Liver (tissue), 9 donors: ENCODE results near the gene HOXB9. TPM values are rescaled to one million over a fixed set of nuclear protein-coding genes. Genes with fewer than 3 reads are reported as not detected.

Experiments
- DNase-seq: peaks from one replicate; pipeline ENCODE4 v3.0.0-alpha.2; 2017; ENCODE audit warnings: low spot score
- H3K27ac ChIP-seq, 2 donors: one replicate each; pipeline ENCODE4 v1.7.0; 2013; ENCODE audit warnings: inconsistent platforms in 2 of 2, low read length in 2 of 2, control low read depth in 1 of 2, low read depth in 1 of 2, mild to moderate bottlenecking in 1 of 2
- H3K27me3 ChIP-seq, 4 donors: one replicate each; pipeline versions ENCODE4 v1.6.1 to v1.7.0; 2013; ENCODE audit warnings: low read length in 3 of 4, inconsistent platforms in 1 of 4, mild to moderate bottlenecking in 1 of 4, moderate library complexity in 1 of 4; ENCODE audit not compliant: control insufficient read depth in 4 of 4, insufficient read depth in 4 of 4
- H3K36me3 ChIP-seq, 4 donors: one replicate each; pipeline versions ENCODE4 v1.6.1 to v1.7.0; 2013; ENCODE audit warnings: low read length in 3 of 4, mild to moderate bottlenecking in 3 of 4, low read depth in 1 of 4, moderate library complexity in 1 of 4; ENCODE audit not compliant: control insufficient read depth in 4 of 4, insufficient read depth in 3 of 4
- H3K4me1 ChIP-seq, 4 donors: one replicate each; pipeline versions ENCODE4 v1.6.1 to v1.7.0; 2013; ENCODE audit warnings: low read length in 3 of 4, mild to moderate bottlenecking in 3 of 4, moderate library complexity in 1 of 4; ENCODE audit not compliant: control insufficient read depth in 4 of 4, insufficient read depth in 4 of 4
- H3K4me3 ChIP-seq, 3 donors: one replicate each; pipeline versions ENCODE4 v1.6.1 to v1.7.0; 2013; ENCODE audit warnings: low read length in 3 of 3, control low read depth in 1 of 3, low read depth in 1 of 3, mild to moderate bottlenecking in 1 of 3
- H3K9ac ChIP-seq, 2 donors: one replicate each; pipeline ENCODE4 v1.7.0; 2013; ENCODE audit warnings: low read length in 2 of 2, mild to moderate bottlenecking in 2 of 2, moderate library complexity in 2 of 2, control low read depth in 1 of 2, low read depth in 1 of 2
- H3K9me3 ChIP-seq, 4 donors: one replicate each; pipeline versions ENCODE4 v1.6.1 to v1.7.0; 2013; ENCODE audit warnings: low read length in 3 of 4; ENCODE audit not compliant: control insufficient read depth in 4 of 4
- ATF3 ChIP-seq: IDR thresholded peaks from 2 replicates; pipeline ENCODE4 v1.6.1; 2016; ENCODE audit warnings: antibody characterized with exemption
- EGR1 ChIP-seq, 2 donors: IDR thresholded peaks; 2 replicates each; pipeline ENCODE4 v1.6.1; 2016 to 2018; ENCODE audit warnings: antibody characterized with exemption in 2 of 2, low read depth in 2 of 2
- FOXA2 ChIP-seq: IDR thresholded peaks from 2 replicates; pipeline ENCODE4 v1.6.1; 2016; ENCODE audit warnings: antibody characterized with exemption
- GABPA ChIP-seq, 2 donors: IDR thresholded peaks in 1 of 2; conservative IDR thresholded peaks in 1 of 2; 2 replicates each; pipeline ENCODE4 v1.6.1; 2016; ENCODE audit warnings: antibody characterized with exemption in 2 of 2, mild to moderate bottlenecking in 1 of 2, moderate library complexity in 1 of 2
- HNF4A ChIP-seq, 2 donors: conservative IDR thresholded peaks; 2 replicates each; pipeline ENCODE4 v1.6.1; 2016; ENCODE audit warnings: antibody characterized with exemption in 2 of 2, mild to moderate bottlenecking in 2 of 2
- JUND ChIP-seq, 2 donors: IDR thresholded peaks; 2 replicates each; pipeline ENCODE4 v1.6.1; 2016; ENCODE audit warnings: antibody characterized with exemption in 2 of 2
- RAD21 ChIP-seq, 2 donors: IDR thresholded peaks; 2 replicates each; pipeline ENCODE4 v1.6.1; 2016; ENCODE audit warnings: antibody characterized with exemption in 2 of 2, mild to moderate bottlenecking in 2 of 2
- REST ChIP-seq: IDR thresholded peaks from 2 replicates; pipeline ENCODE4 v1.6.1; 2016; ENCODE audit warnings: antibody characterized with exemption, mild to moderate bottlenecking
- TAF1 ChIP-seq: conservative IDR thresholded peaks from 2 replicates; pipeline ENCODE4 v1.6.1; 2016; ENCODE audit warnings: antibody characterized with exemption, mild to moderate bottlenecking
- YY1 ChIP-seq: IDR thresholded peaks from 2 replicates; pipeline ENCODE4 v1.6.1; 2016; ENCODE audit warnings: antibody characterized with exemption, mild to moderate bottlenecking
- WGBS: extraction: QIAGEN DNeasy Blood & Tissue Kit; methylation state at CpG from one replicate; pipeline ENCODE4 v1.1.7; 2013; 5-methylcytosine and 5-hydroxymethylcytosine counted together
- polyA plus RNA-seq, 2 donors: library from polyadenylated mRNA; stranded (reverse) in 1 of 2; unstranded in 1 of 2; fragments of 200-250 nt in 1 of 2; fragments of >200 nt in 1 of 2; fragmentation: Nextera tagmentation in 1 of 2; extraction: Ambion mirVana in 1 of 2; gene quantifications; one replicate each; pipeline versions ENCODE4 v1.2.1 to v1.2.3, GENCODE V29; 2013 to 2015
- total RNA-seq, 2 donors: library from RNA; depleted of rRNA; stranded (reverse); fragments of >200 nt; gene quantifications; one replicate each; pipeline ENCODE4 v1.2.3, GENCODE V29; 2014
- donor health status: healthy.
- donor health status: healthy.
- donor health status: healthy.
- donor health status: healthy.
- donor health status: healthy.

HOXB9 gene
- total and polyA plus RNA-seq, 4 donors = not detected

GRCh38 chr17:48643697-48644012 lies 17.5 kb upstream of the HOXB9 start:
- H3K4me1 ChIP-seq = peaks cover 0 to 6% (median 2%) of the 10 kb centered on the region in 4 donors
- TF ChIP-seq JUND (IDR thresholded peaks at IDR 0.05) (no peak), YY1 (no peak), FOXA2 (no peak), TAF1 (no peak), HNF4A (conservative IDR thresholded peaks at IDR 0.05) (no peak), REST (no peak), ATF3 (no peak), GABPA (IDR thresholded peaks at IDR 0.05 in 1 of 2, conservative IDR thresholded peaks at IDR 0.05 in 1 of 2) (no peak)
- H3K36me3 ChIP-seq = no peaks in the 10 kb centered on the region
- no peak overlapping the region for H3K27ac ChIP-seq
- peaks cover 15 to 31% (median 25%) of the 10 kb centered on the region in 4 donors for H3K27me3 ChIP-seq
- no peak overlapping the region for H3K9ac ChIP-seq
- DNase-seq = no peak
- H3K4me3 ChIP-seq = no peak overlapping the region
- no peaks in the 10 kb centered on the region for H3K9me3 ChIP-seq

GRCh38 chr17:48642843-48643696 lies 16.9 kb upstream of the HOXB9 start:
- H3K36me3 ChIP-seq = no peaks in the 10 kb centered on the region
- no peak for DNase-seq

More at GRCh38 chr17:48642843-48643696, 16.9 kb upstream of the HOXB9 start:
- H3K9ac ChIP-seq = no peak overlapping the region
- peaks cover 0 to 6% (median 2%) of the 10 kb centered on the region in 4 donors for H3K4me1 ChIP-seq
- TF ChIP-seq RAD21 (IDR thresholded peaks at IDR 0.05) (no peak), REST (no peak), EGR1 (IDR thresholded peaks at IDR 0.05; ENCODE audit: low read depth in 2 of 2) (no peak)
- no peak overlapping the region for H3K27ac ChIP-seq
- no peaks in the 10 kb centered on the region for H3K9me3 ChIP-seq
- H3K4me3 ChIP-seq = no peak overlapping the region
- WGBS = 22% methylated on average over 23 of the region's 23 CpGs
- peaks cover 15 to 32% (median 25%) of the 10 kb centered on the region in 4 donors for H3K27me3 ChIP-seq
